ENCODE results near the gene FLT3. TPM values are rescaled to one million over a fixed set of nuclear protein-coding genes. Genes with fewer than 3 reads are reported as not detected.

Gene FLT3
- total and polyA plus RNA-seq, 2 donors (not counting 1 experiment from before 2014, with no cell fraction given) = 0.13 to 0.42 TPM

GRCh38 chr13:28094306-28094705 lies 6.1 kb downstream of the FLT3 start:
- peaks cover 0 to 20% (median 12%) of the 10 kb centered on the region in 4 experiments for H3K27me3 ChIP-seq (replicated peaks in 1 of 4; ENCODE audit: control extremely low read depth in 1 of 4, control insufficient read depth in 3 of 4, insufficient read depth in 4 of 4, low read length in 3 of 4)
- H3K4me1 Mint-ChIP-seq = peaks cover 8% of the 10 kb centered on the region
- DNase-seq (no peak), ATAC-seq (ENCODE audit: low read depth) (no peak)
- H3K9ac ChIP-seq (ENCODE audit: low read length) = no peak overlapping the region
- H2AFZ ChIP-seq (ENCODE audit: insufficient read depth, low read depth, low read length, poor library complexity, severe bottlenecking) = no peak overlapping the region
- H3K9me3 Mint-ChIP-seq (ENCODE audit: insufficient read depth) = no peaks in the 10 kb centered on the region
- H3K79me2 ChIP-seq (ENCODE audit: control insufficient read depth, insufficient read depth, low read length) = no peaks in the 10 kb centered on the region
- 0% methylated on average over 2 of the region's 4 CpGs for WGBS (ENCODE audit: insufficient coverage)
- intact Hi-C loops (cut with micrococcal nuclease) = no loop called here
- ChIA-PET POLR2A (no interaction called here), CTCF (interaction anchor here (0.6 to 1.1 kb wide), 2 partner anchors 27 to 140 kb away, joined by 3 to 4 read pairs; no protein-coding TSS in a partner anchor)
- TF ChIP-seq EZH2 (IDR thresholded peaks at IDR 0.05; ENCODE audit: borderline replicate concordance, insufficient read depth, low read depth, low read length, poor library complexity, severe bottlenecking) (no peak), CTCF (IDR thresholded peaks at IDR 0.05) (no peak)
- H4K20me1 ChIP-seq (ENCODE audit: control insufficient read depth, insufficient read depth, low read length, poor library complexity, severe bottlenecking) = no peaks in the 10 kb centered on the region
- peaks cover 12 to 15% of the 10 kb centered on the region in 2 donors for H3K4me1 ChIP-seq (ENCODE audit: control insufficient read depth in 2 of 2, insufficient read depth in 2 of 2, low read length in 2 of 2)
- H3K9me3 ChIP-seq (ENCODE audit: control extremely low read depth in 1 of 3, control insufficient read depth in 2 of 3, insufficient read depth in 1 of 3, low read length in 2 of 3) = peaks cover 0 to 8% (median 2%) of the 10 kb centered on the region in 3 donors
- H3K36me3 ChIP-seq (replicated peaks in 1 of 2; ENCODE audit: control extremely low read depth in 1 of 2, control insufficient read depth in 1 of 2, extremely low read depth in 1 of 2, insufficient read depth in 2 of 2, low read length in 1 of 2) = no peaks in the 10 kb centered on the region
- no peak overlapping the region for H3K4me3 ChIP-seq (ENCODE audit: control extremely low read depth in 1 of 5, extremely low read depth in 1 of 5, insufficient read depth in 1 of 5, low read depth in 2 of 5, low read length in 4 of 5)
- H3K27me3 Mint-ChIP-seq = peaks cover 25% of the 10 kb centered on the region
- no peak overlapping the region for H3K27ac Mint-ChIP-seq
- no peak overlapping the region for H3K4me3 Mint-ChIP-seq
- no peak overlapping the region for H3K4me2 ChIP-seq (replicated peaks; ENCODE audit: low read depth, low read length, poor library complexity, severe bottlenecking)
- H3K27ac ChIP-seq (ENCODE audit: low read length in 2 of 2) = no peak overlapping the region

DNA sequence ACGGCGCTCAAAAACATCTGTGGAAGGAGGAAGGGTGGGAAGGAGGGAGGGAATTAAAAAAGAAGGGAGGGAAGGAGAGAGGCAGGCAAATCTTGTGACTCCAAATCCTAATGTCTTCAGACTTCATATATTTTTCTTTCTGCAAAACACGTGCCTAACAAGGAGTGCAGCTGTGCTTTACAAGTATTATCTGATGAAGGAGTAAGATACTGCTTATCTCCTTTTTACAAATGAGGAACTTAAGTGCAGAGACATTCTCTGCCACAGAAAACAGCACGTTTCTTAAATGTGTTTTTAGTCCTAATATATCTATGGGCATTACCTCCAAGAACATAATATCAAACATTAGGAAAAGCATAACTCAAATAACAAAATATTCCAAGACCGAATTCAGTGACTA lies 6.5 kb downstream of the FLT3 start:
- H3K27me3 ChIP-seq (replicated peaks in 1 of 4; ENCODE audit: control extremely low read depth in 1 of 4, control insufficient read depth in 3 of 4, insufficient read depth in 4 of 4, low read length in 3 of 4) = peaks cover 0 to 16% (median 10%) of the 10 kb centered on the region in 4 experiments
- ATAC-seq (ENCODE audit: low read depth) (no peak), DNase-seq (peak; percentile 15)
- POLR2A ChIA-PET = no interaction called here
- H3K79me2 ChIP-seq (ENCODE audit: control insufficient read depth, insufficient read depth, low read length) = no peaks in the 10 kb centered on the region
- peaks cover 0 to 8% (median 2%) of the 10 kb centered on the region in 3 donors for H3K9me3 ChIP-seq (ENCODE audit: control extremely low read depth in 1 of 3, control insufficient read depth in 2 of 3, insufficient read depth in 1 of 3, low read length in 2 of 3)
- H4K20me1 ChIP-seq (ENCODE audit: control insufficient read depth, insufficient read depth, low read length, poor library complexity, severe bottlenecking) = no peaks in the 10 kb centered on the region
- peaks cover 10 to 13% of the 10 kb centered on the region in 2 donors for H3K4me1 ChIP-seq (ENCODE audit: control insufficient read depth in 2 of 2, insufficient read depth in 2 of 2, low read length in 2 of 2)
- no CpG with 5 or more reads among the region's 5 CpGs for WGBS (ENCODE audit: insufficient coverage)
- CTCF ChIA-PET = no interaction called here
- H3K9me3 Mint-ChIP-seq (ENCODE audit: insufficient read depth) = no peaks in the 10 kb centered on the region
- peaks cover 8% of the 10 kb centered on the region for H3K4me1 Mint-ChIP-seq
- no peak overlapping the region for H3K27ac ChIP-seq (ENCODE audit: low read length in 2 of 2)
- intact Hi-C loops (cut with micrococcal nuclease) = no loop called here
- H3K36me3 ChIP-seq (replicated peaks in 1 of 2; ENCODE audit: control extremely low read depth in 1 of 2, control insufficient read depth in 1 of 2, extremely low read depth in 1 of 2, insufficient read depth in 2 of 2, low read length in 1 of 2) = no peaks in the 10 kb centered on the region
- no peak overlapping the region for H3K4me3 Mint-ChIP-seq
- H3K27me3 Mint-ChIP-seq = peaks cover 22% of the 10 kb centered on the region
- no peak overlapping the region for H3K4me3 ChIP-seq (ENCODE audit: control extremely low read depth in 1 of 5, extremely low read depth in 1 of 5, insufficient read depth in 1 of 5, low read depth in 2 of 5, low read length in 4 of 5)
- TF ChIP-seq EZH2 (IDR thresholded peaks at IDR 0.05; ENCODE audit: borderline replicate concordance, insufficient read depth, low read depth, low read length, poor library complexity, severe bottlenecking) (no peak), CTCF (IDR thresholded peaks at IDR 0.05) (no peak)
- H3K4me2 ChIP-seq (replicated peaks; ENCODE audit: low read depth, low read length, poor library complexity, severe bottlenecking) = peak overlapping the region; percentile 20
- no peak overlapping the region for H3K9ac ChIP-seq (ENCODE audit: low read length)
- H2AFZ ChIP-seq (ENCODE audit: insufficient read depth, low read depth, low read length, poor library complexity, severe bottlenecking) = peak overlapping the region; percentile 47
- H3K27ac Mint-ChIP-seq = no peak overlapping the region
